ENCODE measurements around the gene MED25.

The MED25 gene

GRCh38 chr19:49829200-49829599 lies 11.1 kb downstream of the MED25 start:
- ChIA-PET POLR2A (interaction anchor here (0.6 kb wide), 1 partner anchor 48 kb away, joined by 3 read pairs; no protein-coding TSS in a partner anchor), CTCF (no interaction called here)
- no peak for DNase-seq (ENCODE audit: low read depth, low spot score)
- H3K4me3 ChIP-seq (ENCODE audit: low read depth, low read length), result no peak overlapping the region
- TF ChIP-seq CTCF (IDR thresholded peaks at IDR 0.05; ENCODE audit: insufficient read depth, low read length, missing control alignments), result no peak

GRCh38 chr19:49829721-49830120 lies 11.6 kb downstream of the MED25 start:
- POLR2A ChIA-PET, result no interaction called here

GRCh38 chr19:49830766-49831165 lies 12.7 kb downstream of the MED25 start:
- POLR2A ChIA-PET, result no interaction called here
- no peak for DNase-seq (ENCODE audit: low read depth, low spot score)
- CTCF ChIA-PET, result no interaction called here
- no peak for TF ChIP-seq CTCF (IDR thresholded peaks at IDR 0.05; ENCODE audit: insufficient read depth, low read length, missing control alignments)
- no peak overlapping the region for H3K4me3 ChIP-seq (ENCODE audit: low read depth, low read length)

More at GRCh38 chr19:49829721-49830120, 11.6 kb downstream of the MED25 start:
- TF ChIP-seq CTCF (IDR thresholded peaks at IDR 0.05; ENCODE audit: insufficient read depth, low read length, missing control alignments), result no peak
- H3K4me3 ChIP-seq (ENCODE audit: low read depth, low read length), result no peak overlapping the region
- CTCF ChIA-PET, result no interaction called here
- DNase-seq (ENCODE audit: low read depth, low spot score), result no peak

GRCh38 chr19:49831592-49831991 lies 13.5 kb downstream of the MED25 start:
- POLR2A ChIA-PET, result interaction anchor here (0.6 kb wide), 1 partner anchor 10 kb away, joined by 3 read pairs; no protein-coding TSS in a partner anchor
- DNase-seq (ENCODE audit: low read depth, low spot score), result no peak
- CTCF ChIA-PET, result no interaction called here
- no peak overlapping the region for H3K4me3 ChIP-seq (ENCODE audit: low read depth, low read length)
- no peak for TF ChIP-seq CTCF (IDR thresholded peaks at IDR 0.05; ENCODE audit: insufficient read depth, low read length, missing control alignments)

GRCh38 chr19:49832556-49832955 lies 14.5 kb downstream of the MED25 start:
- H3K4me3 ChIP-seq (ENCODE audit: low read depth, low read length), result no peak overlapping the region
- ChIA-PET POLR2A (interaction anchor here (0.6 kb wide), 1 partner anchor 66 kb away, joined by 3 read pairs; the partner anchor contains the start of gene AP2A1), CTCF (no interaction called here)
- TF ChIP-seq CTCF (IDR thresholded peaks at IDR 0.05; ENCODE audit: insufficient read depth, low read length, missing control alignments), result no peak
- DNase-seq (ENCODE audit: low read depth, low spot score), result no peak

GRCh38 chr19:49833599-49833998 lies 15.5 kb downstream of the MED25 start:
- POLR2A ChIA-PET, result no interaction called here
- H3K4me3 ChIP-seq (ENCODE audit: low read depth, low read length), result no peak overlapping the region

More at GRCh38 chr19:49833599-49833998, 15.5 kb downstream of the MED25 start:
- CTCF ChIA-PET, result no interaction called here
- TF ChIP-seq CTCF (IDR thresholded peaks at IDR 0.05; ENCODE audit: insufficient read depth, low read length, missing control alignments), result no peak
- no peak for DNase-seq (ENCODE audit: low read depth, low spot score)
